Endodermal cell (in vitro differentiated cells): ENCODE measurements around the gene PF4V1. TPM values are rescaled to one million over a fixed set of nuclear protein-coding genes. Genes with fewer than 3 reads are reported as not detected.
A peak's percentile ranks its signal among the peaks of the same experiment; 100 is the strongest.

ENCODE experiments used
- DNase-seq: peaks from one replicate; pipeline ENCODE4 v3.0.0-alpha.2; 2017
- H3K27ac ChIP-seq: 2 replicates; pipeline ENCODE4 v1.5.1; 2013; ENCODE audit warnings: mild to moderate bottlenecking, low read depth, low read length, moderate library complexity
- H3K27me3 ChIP-seq: 2 replicates; pipeline ENCODE4 v1.6.1; 2013; ENCODE audit warnings: mild to moderate bottlenecking, low read length, moderate library complexity; ENCODE audit not compliant: insufficient read depth, control insufficient read depth, poor library complexity, severe bottlenecking
- H3K36me3 ChIP-seq: 2 replicates; pipeline ENCODE4 v1.7.0; 2013; ENCODE audit warnings: mild to moderate bottlenecking, low read length, moderate library complexity; ENCODE audit not compliant: control insufficient read depth, insufficient read depth
- H3K4me1 ChIP-seq: one replicate; pipeline ENCODE4 v1.7.0; 2013; ENCODE audit warnings: low read length; ENCODE audit not compliant: control insufficient read depth, insufficient read depth
- H3K4me3 ChIP-seq: 2 replicates; pipeline ENCODE4 v1.5.1; 2013; ENCODE audit warnings: mild to moderate bottlenecking, low read length, moderate library complexity
- H3K9ac ChIP-seq: 2 replicates; pipeline ENCODE4 v1.6.1; 2013; ENCODE audit warnings: mild to moderate bottlenecking, low read length, moderate library complexity; ENCODE audit not compliant: poor library complexity, severe bottlenecking; ENCODE audit errors: extremely low read depth
- H3K9me3 ChIP-seq: 2 replicates; pipeline ENCODE4 v1.6.1; 2013; ENCODE audit warnings: mild to moderate bottlenecking, low read length, moderate library complexity; ENCODE audit not compliant: control insufficient read depth
- H3K27ac Mint-ChIP-seq: 2 replicates; pipeline ENCODE4 v1.8.0; 2020; ENCODE audit warnings: mixed read lengths
- H3K27me3 Mint-ChIP-seq: 2 replicates; pipeline ENCODE4 v1.8.0; 2021; ENCODE audit warnings: mild to moderate bottlenecking, mixed read lengths; ENCODE audit not compliant: insufficient read depth
- H3K36me3 Mint-ChIP-seq: 2 replicates; pipeline ENCODE4 v1.8.0; 2020; ENCODE audit warnings: low read depth, mixed read lengths
- H3K4me1 Mint-ChIP-seq: 2 replicates; pipeline ENCODE4 v1.8.0; 2020; ENCODE audit warnings: mixed read lengths
- H3K4me3 Mint-ChIP-seq: 2 replicates; pipeline ENCODE4 v1.8.0; 2020; ENCODE audit warnings: mild to moderate bottlenecking, moderate library complexity, mixed read lengths
- H3K9me3 Mint-ChIP-seq: 2 replicates; pipeline ENCODE4 v1.8.0; 2020; ENCODE audit warnings: mild to moderate bottlenecking, mixed read lengths
- whole genome bisulfite sequencing, 2 experiments: methylation state at CpG; one replicate each; pipeline versions ENCODE4 v1.1.5 to v1.1.7; 2013; ENCODE audit warnings: missing lambda C conversion rate in 2 of 2, mixed read lengths in 1 of 2; ENCODE audit not compliant: insufficient coverage in 1 of 2, insufficient read length in 1 of 2; 5-methylcytosine and 5-hydroxymethylcytosine counted together
- total RNA-seq, 2 donors: library from RNA; stranded (reverse); fragmentation: NEBNext Ultra II Directional in 1 of 2; extraction: Animal tissue kit (Norgen Biotek cat#: 25700) in 1 of 2; gene quantifications; 2 replicates in 1 of 2; 3 replicates in 1 of 2; pipeline ENCODE4 v1.2.1, GENCODE V29; 2021
- TF ChIP-seq, protein P1 (sequence below): fragments of 200-600 bp; sonication (generic); conservative IDR thresholded peaks from 2 replicates; pipeline ENCODE4 v1.5.0; 2021; ENCODE audit warnings: antibody characterized with exemption, mild to moderate bottlenecking

PF4V1 gene
- total RNA-seq, 2 donors from 2014 or later = not detected

DNA sequence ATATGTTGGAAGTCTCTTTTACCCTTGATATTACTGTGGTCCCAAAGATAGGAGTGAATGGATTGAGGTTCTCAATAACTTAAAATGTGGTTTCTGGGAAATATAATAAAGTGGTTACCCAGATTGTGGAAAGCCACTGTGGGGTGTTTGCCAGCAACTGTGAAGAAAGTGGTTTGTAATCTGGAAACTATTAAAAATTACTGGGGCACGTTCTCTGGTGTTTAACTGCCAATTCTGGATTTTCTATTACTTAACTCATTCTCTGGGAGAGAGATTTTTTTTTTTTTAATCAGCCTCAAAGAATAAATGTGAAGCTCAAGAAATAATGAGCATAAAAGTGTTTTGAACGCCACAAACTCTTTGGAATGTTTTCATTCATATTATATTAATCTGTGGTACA, 21.5 kb upstream of the PF4V1 start:
- TF ChIP-seq, protein P1, sequence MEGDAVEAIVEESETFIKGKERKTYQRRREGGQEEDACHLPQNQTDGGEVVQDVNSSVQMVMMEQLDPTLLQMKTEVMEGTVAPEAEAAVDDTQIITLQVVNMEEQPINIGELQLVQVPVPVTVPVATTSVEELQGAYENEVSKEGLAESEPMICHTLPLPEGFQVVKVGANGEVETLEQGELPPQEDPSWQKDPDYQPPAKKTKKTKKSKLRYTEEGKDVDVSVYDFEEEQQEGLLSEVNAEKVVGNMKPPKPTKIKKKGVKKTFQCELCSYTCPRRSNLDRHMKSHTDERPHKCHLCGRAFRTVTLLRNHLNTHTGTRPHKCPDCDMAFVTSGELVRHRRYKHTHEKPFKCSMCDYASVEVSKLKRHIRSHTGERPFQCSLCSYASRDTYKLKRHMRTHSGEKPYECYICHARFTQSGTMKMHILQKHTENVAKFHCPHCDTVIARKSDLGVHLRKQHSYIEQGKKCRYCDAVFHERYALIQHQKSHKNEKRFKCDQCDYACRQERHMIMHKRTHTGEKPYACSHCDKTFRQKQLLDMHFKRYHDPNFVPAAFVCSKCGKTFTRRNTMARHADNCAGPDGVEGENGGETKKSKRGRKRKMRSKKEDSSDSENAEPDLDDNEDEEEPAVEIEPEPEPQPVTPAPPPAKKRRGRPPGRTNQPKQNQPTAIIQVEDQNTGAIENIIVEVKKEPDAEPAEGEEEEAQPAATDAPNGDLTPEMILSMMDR = no peak
- no peak overlapping the region for H3K27ac Mint-ChIP-seq
- DNase-seq = no peak
- H3K27ac ChIP-seq = no peak overlapping the region
- no peaks in the 10 kb centered on the region for H3K36me3 ChIP-seq
- H3K9me3 Mint-ChIP-seq = peaks cover 2% of the 10 kb centered on the region
- H3K36me3 Mint-ChIP-seq = no peaks in the 10 kb centered on the region
- 100% methylated on average over 1 to 2 of the region's 2 CpGs for WGBS, 2 experiments
- H3K4me3 ChIP-seq = no peak overlapping the region
- peaks cover 6% of the 10 kb centered on the region for H3K27me3 Mint-ChIP-seq
- peaks cover 2% of the 10 kb centered on the region for H3K4me1 Mint-ChIP-seq
- no peak overlapping the region for H3K4me3 Mint-ChIP-seq
- H3K27me3 ChIP-seq = peaks cover 4% of the 10 kb centered on the region
- H3K9ac ChIP-seq = no peak overlapping the region
- H3K4me1 ChIP-seq = no peaks in the 10 kb centered on the region
- peaks cover 13% of the 10 kb centered on the region for H3K9me3 ChIP-seq

- peaks cover 5% of the 10 kb centered on the region for H3K4me1 Mint-ChIP-seq
- H3K27ac ChIP-seq = no peak overlapping the region
- 82 to 96% methylated on average over 1 of the region's 1 CpG for WGBS, 2 experiments
These were observed 20.4 kb upstream of the PF4V1 start for GRCh38 chr4:73832651-73833237.

DNA sequence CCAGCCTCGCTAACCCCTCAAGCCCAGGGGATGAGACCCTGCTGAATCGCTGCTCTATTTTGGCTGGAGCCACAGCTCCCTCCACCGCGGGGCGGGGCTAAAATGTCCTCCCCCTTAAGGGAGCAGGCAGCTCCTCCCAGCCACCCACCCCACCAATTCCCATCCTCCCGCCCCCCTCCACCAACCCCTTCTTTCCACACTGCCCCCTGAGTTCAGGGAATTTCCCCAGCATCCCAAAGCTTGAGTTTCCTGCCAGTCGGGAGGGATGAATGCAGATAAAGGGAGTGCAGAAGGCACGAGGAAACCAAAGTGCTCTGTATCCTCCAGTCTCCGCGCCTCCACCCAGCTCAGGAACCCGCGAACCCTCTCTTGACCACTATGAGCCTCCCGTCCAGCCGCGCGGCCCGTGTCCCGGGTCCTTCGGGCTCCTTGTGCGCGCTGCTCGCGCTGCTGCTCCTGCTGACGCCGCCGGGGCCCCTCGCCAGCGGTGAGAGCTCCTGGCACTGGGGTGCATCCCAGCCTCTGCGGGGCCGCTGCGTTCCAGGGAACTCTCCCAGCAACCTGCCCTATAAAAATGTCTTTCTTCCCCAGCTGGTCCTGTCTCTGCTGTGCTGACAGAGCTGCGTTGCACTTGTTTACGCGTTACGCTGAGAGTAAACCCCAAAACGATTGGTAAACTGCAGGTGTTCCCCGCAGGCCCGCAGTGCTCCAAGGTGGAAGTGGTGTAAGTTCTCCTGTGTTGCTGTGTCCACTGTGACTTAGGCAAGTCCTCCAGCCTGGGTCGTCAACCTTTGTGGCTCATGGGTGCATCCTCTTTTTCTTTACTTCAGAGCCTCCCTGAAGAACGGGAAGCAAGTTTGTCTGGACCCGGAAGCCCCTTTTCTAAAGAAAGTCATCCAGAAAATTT, 16.5 kb upstream of the PF4V1 start, which contains the start of gene CXCL6:
CXCL6 (plus strand) TSS at position 306 of the 907 bp plus-strand sequence; CDS start at position 379, 73 bp downstream.
- Mint-ChIP-seq H3K36me3 (no peaks in the 10 kb centered on the region), H3K27ac (no peak within 1 kb of the TSS), H3K9me3 (no peaks in the 10 kb centered on the region), H3K4me3 (peak within 1 kb of the TSS; percentile 67), H3K4me1 (peaks cover 5% of the 10 kb centered on the region), H3K27me3 (peaks cover 42% of the 10 kb centered on the region)
- DNase-seq = peak; percentile 87
- no peaks in the 10 kb centered on the region for H3K4me1 ChIP-seq
- H3K27me3 ChIP-seq = peaks cover 35% of the 10 kb centered on the region
- H3K36me3 ChIP-seq = no peaks in the 10 kb centered on the region
- 10 to 16% methylated on average over 7 to 41 of the region's 41 CpGs for WGBS, 2 experiments
- no peak within 1 kb of the TSS for H3K9ac ChIP-seq
- peak within 1 kb of the TSS; percentile 77 for H3K4me3 ChIP-seq
- TF ChIP-seq, protein P1 = no peak
- no peaks in the 10 kb centered on the region for H3K9me3 ChIP-seq
- no peak within 1 kb of the TSS for H3K27ac ChIP-seq

More at GRCh38 chr4:73832651-73833237, 20.4 kb upstream of the PF4V1 start:
- Mint-ChIP-seq H3K9me3 (peaks cover 2% of the 10 kb centered on the region), H3K4me3 (no peak overlapping the region), H3K36me3 (no peaks in the 10 kb centered on the region), H3K27ac (no peak overlapping the region), H3K27me3 (peaks cover 17% of the 10 kb centered on the region)
- peaks cover 3% of the 10 kb centered on the region for H3K9me3 ChIP-seq
- no peaks in the 10 kb centered on the region for H3K36me3 ChIP-seq
- no peak overlapping the region for H3K4me3 ChIP-seq
- TF ChIP-seq, protein P1 = no peak
- H3K9ac ChIP-seq = no peak overlapping the region
- peaks cover 16% of the 10 kb centered on the region for H3K27me3 ChIP-seq
- DNase-seq = no peak
- no peaks in the 10 kb centered on the region for H3K4me1 ChIP-seq
